HG02943 (cell line): Measurements from ENCODE around the gene RND1.
A peak's percentile ranks its signal among the peaks of the same experiment; 100 is the strongest.
"Not testable (repeated sequence)": the region's sequence is repeated elsewhere in the genome, so short reads cannot be mapped to it uniquely, and the experiment has no call there.

Experiments used
- ATAC-seq: cut with Tn5 transposase; IDR thresholded peaks from one replicate; pipeline ENCODE4 v1.9.1; 2021; ENCODE audit warnings: mild to moderate bottlenecking, low read depth, moderate library complexity; ENCODE audit not compliant: unreplicated experiment

The RND1 gene

DNA sequence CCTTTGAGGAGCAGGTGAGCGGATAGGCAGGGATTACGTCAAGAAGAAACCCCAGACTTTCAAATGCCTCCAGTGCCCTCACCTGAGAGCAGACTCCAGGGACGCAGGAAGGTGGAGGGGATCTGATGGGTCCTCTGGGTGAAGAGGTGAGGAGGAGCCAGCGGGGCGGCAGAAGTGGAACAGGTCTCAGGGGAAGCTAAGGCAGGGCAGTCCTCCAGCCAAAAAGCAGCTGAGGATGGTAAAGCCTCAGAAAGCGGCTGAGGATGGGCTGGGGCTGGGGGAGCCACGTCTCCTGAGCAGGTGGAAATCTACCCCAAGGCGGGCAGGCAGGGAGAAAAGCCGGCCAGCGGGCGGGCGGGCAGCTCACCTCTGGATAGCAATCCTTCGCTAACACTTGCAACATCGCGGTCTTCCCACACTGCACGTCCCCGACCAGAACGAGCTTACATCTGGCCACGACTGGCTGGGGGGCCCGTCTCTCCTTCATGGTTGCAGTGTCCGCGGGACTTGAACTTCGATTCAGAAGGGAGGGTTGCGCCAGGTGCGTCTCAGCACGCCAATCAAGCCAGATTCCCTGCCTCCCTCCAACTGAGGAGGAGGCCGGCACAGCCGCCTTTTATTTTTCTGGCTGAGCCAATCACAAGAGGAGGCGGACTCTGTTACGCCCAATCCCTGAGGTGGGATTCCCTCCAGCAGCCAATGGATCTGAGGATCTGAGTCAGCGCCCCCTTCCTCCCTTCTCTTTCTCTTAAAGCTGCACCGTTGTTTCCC is at the start of gene RND1:
Gene RND1, minus strand, starts transcription at position 590 of the 771 bp plus-strand sequence. Its CDS starts 103 bp downstream, at position 487.
- peak; percentile 89 for ATAC-seq

- no peak for ATAC-seq
These were observed 44.5 kb upstream of the RND1 start for GRCh38 chr12:48910196-48910595.

DNA sequence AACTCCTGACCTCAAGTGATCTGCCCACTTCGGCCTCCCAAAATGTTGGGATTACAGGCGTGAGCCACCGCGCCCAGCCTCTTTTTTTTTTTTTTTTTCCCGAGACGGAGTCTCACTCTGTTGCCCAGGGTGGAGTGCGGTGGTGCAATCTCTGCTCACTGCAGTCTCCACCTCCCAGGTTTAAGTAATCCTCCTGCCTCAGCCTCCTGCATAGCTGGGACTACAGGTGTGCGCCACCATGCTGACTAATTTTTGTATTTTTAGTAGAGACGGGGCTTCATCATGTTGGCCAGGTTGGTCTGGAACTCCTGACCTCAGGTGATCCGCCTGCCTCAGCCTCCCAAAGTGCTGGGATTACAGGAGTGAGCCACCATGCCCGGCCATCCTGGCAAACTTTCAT is 44.0 kb upstream of the RND1 start:
- ATAC-seq, result not testable (repeated sequence)

GRCh38 chr12:48907245-48907644 is 41.6 kb upstream of the RND1 start:
- no peak for ATAC-seq

GRCh38 chr12:48903982-48904411 is 38.3 kb upstream of the RND1 start:
- ATAC-seq, result no peak

GRCh38 chr12:48903363-48903981 is 37.8 kb upstream of the RND1 start:
- ATAC-seq, result no peak

GRCh38 chr12:48901278-48901677 is 35.6 kb upstream of the RND1 start:
- no peak for ATAC-seq

- no peak for ATAC-seq
These were observed 34.0 kb upstream of the RND1 start for GRCh38 chr12:48899651-48900050.

DNA sequence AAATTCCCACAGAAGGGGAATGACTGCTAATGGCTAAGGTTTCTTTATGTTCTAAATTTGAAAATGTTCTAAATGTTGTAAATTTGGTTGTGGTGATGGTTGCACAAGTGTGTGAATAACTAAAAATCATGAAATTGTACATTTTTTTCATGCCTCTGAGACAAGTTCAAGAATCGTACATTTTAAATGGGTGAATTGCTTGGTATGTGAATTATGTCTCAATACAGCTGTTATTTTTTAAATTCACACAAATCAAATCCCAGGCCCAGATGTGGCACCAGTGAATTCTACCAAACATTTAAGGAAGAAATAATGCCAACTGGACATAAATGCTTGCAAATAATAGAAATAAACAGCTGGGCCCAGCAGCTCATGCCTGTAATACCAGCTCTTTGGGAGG is 28.6 kb upstream of the RND1 start:
- ATAC-seq, result no peak

GRCh38 chr12:48890657-48891418 is 25.2 kb upstream of the RND1 start:
- no peak for ATAC-seq

GRCh38 chr12:48889679-48890078 is 24.0 kb upstream of the RND1 start:
- ATAC-seq, result no peak

- no peak for ATAC-seq
These were observed 17.9 kb upstream of the RND1 start for GRCh38 chr12:48883305-48884161.

DNA sequence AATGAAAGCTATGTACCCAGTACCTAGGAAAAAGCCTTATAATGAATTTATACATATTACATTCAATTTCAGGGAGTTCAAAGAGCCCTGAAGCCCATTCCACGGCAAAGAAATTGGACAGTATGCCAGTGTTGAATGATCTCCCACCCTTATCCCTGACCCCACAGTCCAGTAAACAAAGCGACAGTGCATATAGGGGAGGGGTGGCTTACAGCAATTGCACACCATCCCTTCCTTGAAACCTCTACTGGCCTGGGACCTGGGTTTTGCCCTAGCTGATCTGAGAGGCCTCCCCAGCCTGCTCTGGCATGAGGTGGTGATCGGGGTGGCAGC is 17.3 kb upstream of the RND1 start:
- no peak for ATAC-seq

DNA sequence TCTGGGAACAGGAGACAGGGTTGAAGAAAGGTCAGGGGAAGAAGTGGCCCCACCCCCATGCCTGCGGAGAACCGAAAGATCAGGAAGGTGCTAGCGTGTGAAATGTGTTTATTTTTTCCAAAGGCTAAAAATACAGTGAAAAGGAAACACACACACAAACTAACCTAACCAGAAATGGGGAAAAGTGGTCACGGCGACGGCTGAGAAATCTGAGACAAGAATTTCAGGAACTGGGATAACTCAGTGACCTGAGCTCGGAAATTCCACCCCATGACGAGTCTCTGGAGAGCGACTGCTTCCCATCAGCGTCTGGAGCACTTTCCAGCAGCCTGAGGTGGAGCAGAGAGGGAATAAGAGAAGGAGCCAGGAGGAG is 16.6 kb upstream of the RND1 start:
- no peak for ATAC-seq

GRCh38 chr12:48881686-48882314 is 16.1 kb upstream of the RND1 start:
- ATAC-seq, result no peak

GRCh38 chr12:48880647-48881046 is 15.0 kb upstream of the RND1 start:
- ATAC-seq, result no peak

GRCh38 chr12:48878548-48878947 is 12.9 kb upstream of the RND1 start:
- ATAC-seq, result no peak

DNA sequence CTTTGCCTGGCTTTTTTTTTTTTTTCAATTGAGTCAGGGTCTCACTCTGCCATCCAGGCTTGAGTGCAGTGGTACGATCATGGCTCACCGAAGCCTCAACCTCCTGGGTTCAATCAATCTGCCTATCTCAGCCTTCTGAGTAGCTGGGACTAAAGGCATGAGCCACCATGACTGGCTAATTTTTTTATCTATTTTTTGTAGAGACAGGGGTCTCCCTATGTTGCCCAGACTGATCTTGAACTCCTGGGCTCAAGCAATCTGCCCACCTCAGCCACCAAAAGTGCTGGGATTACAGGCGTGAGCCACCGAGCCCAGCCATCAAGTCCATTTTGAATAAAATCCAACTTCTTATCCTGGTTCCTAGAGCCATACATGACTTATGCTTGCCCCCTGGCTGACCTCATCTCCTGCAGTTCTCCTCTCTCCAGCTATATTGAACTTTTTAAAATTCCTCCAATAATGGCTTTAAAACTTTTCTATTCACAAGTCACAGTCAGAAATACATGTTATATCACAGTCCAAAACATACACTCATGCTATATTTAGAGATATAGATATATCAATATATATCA is 10.4 kb upstream of the RND1 start:
- no peak for ATAC-seq

DNA sequence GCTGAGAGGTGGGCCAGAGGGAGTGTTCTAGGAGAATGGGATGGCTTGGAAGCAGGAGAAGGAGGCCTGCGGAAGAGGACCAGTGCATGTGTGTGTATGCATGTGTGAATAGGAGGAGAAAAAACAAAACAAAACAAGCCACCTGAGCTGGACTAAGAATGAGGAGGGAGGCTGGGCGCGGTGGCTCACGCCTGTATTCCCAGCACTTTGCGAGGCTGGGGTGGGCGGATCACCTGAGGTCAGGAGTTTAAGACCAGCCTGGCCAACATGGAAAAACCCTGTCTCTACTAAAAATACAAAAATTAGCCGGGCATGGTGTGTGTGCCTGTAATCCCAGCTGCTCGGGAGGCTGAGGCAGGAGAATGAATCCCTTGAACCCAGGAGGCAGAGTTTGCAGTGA is 7.9 kb upstream of the RND1 start:
- ATAC-seq, result not testable (repeated sequence)

- ATAC-seq, result no peak
These were observed 7.4 kb upstream of the RND1 start for GRCh38 chr12:48873096-48873495.
